CD4-positive, CD25-positive, alpha-beta regulatory T cell (primary cell): ENCODE results near the gene S100G. TPM values are rescaled to one million over a fixed set of nuclear protein-coding genes. Genes with fewer than 3 reads are reported as not detected.
"Not testable (repeated sequence)": the region's sequence is repeated elsewhere in the genome, so short reads cannot be mapped to it uniquely, and the experiment has no call there.

ENCODE experiments used
- ATAC-seq, 2 donors: fragments of 150-1000 bp; cut with Tn5 transposase; one replicate each; pipeline ENCODE4 v1.10.0; 2021; ENCODE audit warnings: low read depth in 2 of 2, moderate number of reproducible peaks in 2 of 2, moderate library complexity in 1 of 2
- DNase-seq, 3 donors: peaks; one replicate each; pipeline versions ENCODE4 v3.0.0 to v3.0.0-alpha.2; 2012 to 2022; ENCODE audit warnings: mixed read lengths in 1 of 3
- H3K27ac ChIP-seq: one replicate; pipeline ENCODE4 v1.7.0; 2013; ENCODE audit warnings: mild to moderate bottlenecking, low read length; ENCODE audit not compliant: insufficient read depth, poor library complexity, severe bottlenecking
- H3K27me3 ChIP-seq: one replicate; pipeline ENCODE4 v1.7.0; 2013; ENCODE audit warnings: low read length; ENCODE audit not compliant: control insufficient read depth, insufficient read depth
- H3K36me3 ChIP-seq: one replicate; pipeline ENCODE4 v1.7.0; 2013; ENCODE audit warnings: mild to moderate bottlenecking, low read length, moderate library complexity; ENCODE audit not compliant: control insufficient read depth, insufficient read depth
- H3K4me1 ChIP-seq: 2 replicates; pipeline ENCODE4 v1.7.0; 2013; ENCODE audit warnings: mild to moderate bottlenecking, low read length; ENCODE audit not compliant: insufficient read depth, control insufficient read depth, poor library complexity, severe bottlenecking
- H3K4me3 ChIP-seq: one replicate; pipeline ENCODE4 v1.7.0; 2013; ENCODE audit warnings: low read depth, mild to moderate bottlenecking, low read length, moderate library complexity
- H3K9me3 ChIP-seq, 2 experiments: 1 replicate in 1 of 2; 2 replicates in 1 of 2; pipeline ENCODE4 v1.7.0; 2013; ENCODE audit warnings: low read length in 2 of 2, mild to moderate bottlenecking in 1 of 2, moderate library complexity in 1 of 2; ENCODE audit not compliant: control insufficient read depth in 2 of 2
- H3K27ac Mint-ChIP-seq, 3 donors: one replicate each; pipeline ENCODE4 v1.8.0; 2020 to 2022; ENCODE audit warnings: mild to moderate bottlenecking in 3 of 3, mixed read lengths in 3 of 3, moderate library complexity in 2 of 3
- H3K27me3 Mint-ChIP-seq: one replicate; pipeline ENCODE4 v1.8.0; 2022; ENCODE audit warnings: mild to moderate bottlenecking, mixed read lengths
- H3K36me3 Mint-ChIP-seq: one replicate; pipeline ENCODE4 v1.8.0; 2020; ENCODE audit warnings: mixed read lengths
- H3K4me1 Mint-ChIP-seq, 4 donors: one replicate each; pipeline ENCODE4 v1.8.0; 2020 to 2022; ENCODE audit warnings: mixed read lengths in 4 of 4, mild to moderate bottlenecking in 1 of 4
- H3K4me3 Mint-ChIP-seq, 4 donors: one replicate each; pipeline ENCODE4 v1.8.0; 2020 to 2022; ENCODE audit warnings: mild to moderate bottlenecking in 4 of 4, mixed read lengths in 4 of 4, moderate library complexity in 3 of 4
- H3K9me3 Mint-ChIP-seq, 7 donors: one replicate each; pipeline ENCODE4 v1.8.0; 2020 to 2022; ENCODE audit warnings: mixed read lengths in 7 of 7, mild to moderate bottlenecking in 3 of 7, moderate library complexity in 2 of 7
- polyA plus RNA-seq, 4 donors: library from polyadenylated mRNA; unstranded; fragments of 300-500 nt; fragmentation: Illumina TruSeq; gene quantifications; one replicate each; pipeline ENCODE4 v1.2.3, GENCODE V29; 2021
- total RNA-seq: library from RNA; stranded (reverse); gene quantifications from one replicate; pipeline ENCODE4 v1.2.3, GENCODE V29; 2022

S100G gene
- not detected for total RNA-seq
- polyA plus RNA-seq, result not detected

GRCh38 chrX:16649858-16650257 is at the start of gene S100G:
Gene S100G (plus strand): TSS chrX:16650158. CDS start chrX:16651007, 849 bp downstream.
- no peaks in the 10 kb centered on the region for H3K36me3 ChIP-seq
- H3K27me3 ChIP-seq, result no peaks in the 10 kb centered on the region
- no peaks in the 10 kb centered on the region for H3K27me3 Mint-ChIP-seq
- H3K4me3 ChIP-seq, result no peak within 1 kb of the TSS
- DNase-seq (no peak), ATAC-seq (no peak)
- H3K9me3 ChIP-seq, result no peaks in the 10 kb centered on the region
- no peaks in the 10 kb centered on the region for H3K9me3 Mint-ChIP-seq
- H3K4me3 Mint-ChIP-seq, result peak within 1 kb of the TSS in 1 of 4 donors; percentile 11
- H3K4me1 ChIP-seq, result no peaks in the 10 kb centered on the region
- no peaks in the 10 kb centered on the region for H3K36me3 Mint-ChIP-seq
- no peak within 1 kb of the TSS for H3K27ac Mint-ChIP-seq
- no peak within 1 kb of the TSS for H3K27ac ChIP-seq
- H3K4me1 Mint-ChIP-seq, result no peaks in the 10 kb centered on the region

- H3K4me1 Mint-ChIP-seq, result peaks cover 8 to 30% (median 15%) of the 10 kb centered on the region in 4 donors
- Histone ChIP-seq H3K27me3 (no peaks in the 10 kb centered on the region), H3K4me3 (no peak overlapping the region), H3K9me3 (no peaks in the 10 kb centered on the region), H3K4me1 (peaks cover 9% of the 10 kb centered on the region), H3K27ac (no peak overlapping the region), H3K36me3 (no peaks in the 10 kb centered on the region)
- DNase-seq, result no peak
- H3K36me3 Mint-ChIP-seq, result peaks cover 3% of the 10 kb centered on the region
- H3K27ac Mint-ChIP-seq, result peak overlapping the region in 1 of 3 donors; percentile 67
- H3K27me3 Mint-ChIP-seq, result no peaks in the 10 kb centered on the region
- H3K4me3 Mint-ChIP-seq, result no peak overlapping the region
- H3K9me3 Mint-ChIP-seq, result no peaks in the 10 kb centered on the region
- ATAC-seq, result no peak
These were observed 48.1 kb upstream of the S100G start for GRCh38 chrX:16601885-16602284.

DNA sequence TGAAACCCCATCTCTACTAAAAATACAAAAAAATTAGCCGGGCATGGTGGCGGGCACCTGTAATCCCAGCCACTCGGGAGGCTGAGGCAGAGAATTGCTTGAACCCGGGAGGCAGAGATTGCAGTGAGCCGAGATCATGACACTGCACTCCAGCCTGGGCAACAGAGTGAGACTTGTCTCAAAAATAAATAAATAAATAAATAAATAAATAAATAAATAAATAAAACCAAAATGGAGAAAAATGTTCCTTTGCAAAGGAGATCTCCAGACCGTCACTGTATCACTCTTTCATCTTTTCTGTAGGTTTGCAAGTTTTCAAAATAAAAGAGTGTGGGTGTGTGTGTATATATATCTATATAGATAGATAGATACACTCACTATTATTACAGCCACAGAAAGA is 46.7 kb upstream of the S100G start:
- ATAC-seq, H3K9me3 Mint-ChIP-seq, H3K27me3 Mint-ChIP-seq, H3K4me1 ChIP-seq, H3K27me3 ChIP-seq, H3K36me3 Mint-ChIP-seq, H3K9me3 ChIP-seq, H3K36me3 ChIP-seq, DNase-seq: not testable (repeated sequence)
- Mint-ChIP-seq H3K27ac (peak overlapping the region in 1 of 3 donors; percentile 81), H3K4me3 (peak overlapping the region in 1 of 4 donors; percentile 38), H3K4me1 (peaks cover 8 to 39% (median 15%) of the 10 kb centered on the region in 4 donors)
- Histone ChIP-seq H3K4me3 (peak overlapping the region; percentile 60), H3K27ac (peak overlapping the region; percentile 66)

DNA sequence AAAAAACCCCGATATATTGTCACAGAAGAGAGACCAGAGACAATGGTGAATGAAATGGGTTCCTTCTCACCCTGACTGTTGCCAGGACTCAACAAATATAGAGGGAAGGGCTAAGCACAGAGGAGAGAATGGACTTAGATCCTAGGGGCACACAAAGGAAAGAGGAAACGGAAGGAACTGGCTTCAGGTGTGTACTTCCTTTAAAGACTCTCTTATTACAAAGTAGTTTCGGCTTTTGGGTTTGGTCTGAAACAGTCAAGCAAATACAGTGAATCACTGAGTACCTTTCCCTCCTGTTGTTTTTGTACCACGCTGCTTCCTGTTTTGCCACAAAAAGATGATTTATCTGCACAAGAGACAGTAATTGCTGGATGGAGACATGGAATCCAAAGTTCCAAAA is 46.1 kb upstream of the S100G start:
- peak overlapping the region; percentile 38 to 81 (median 74) for H3K4me3 Mint-ChIP-seq
- H3K27me3 Mint-ChIP-seq, result no peaks in the 10 kb centered on the region
- H3K4me1 ChIP-seq, result peaks cover 9% of the 10 kb centered on the region
- peaks cover 8 to 39% (median 15%) of the 10 kb centered on the region in 4 donors for H3K4me1 Mint-ChIP-seq
- peak overlapping the region; percentile 81 to 96 (median 85) for H3K27ac Mint-ChIP-seq
- no peaks in the 10 kb centered on the region for H3K9me3 ChIP-seq
- peaks cover 3% of the 10 kb centered on the region for H3K36me3 Mint-ChIP-seq
- H3K4me3 ChIP-seq, result peak overlapping the region; percentile 60
- DNase-seq (peak in 1 of 3 donors; percentile 70), ATAC-seq (peak; percentile 40 to 62)
- H3K27me3 ChIP-seq, result no peaks in the 10 kb centered on the region
- peak overlapping the region; percentile 66 for H3K27ac ChIP-seq
- no peaks in the 10 kb centered on the region for H3K36me3 ChIP-seq
- H3K9me3 Mint-ChIP-seq, result no peaks in the 10 kb centered on the region

GRCh38 chrX:16604337-16604736 is 45.6 kb upstream of the S100G start:
- peaks cover 8 to 39% (median 15%) of the 10 kb centered on the region in 4 donors for H3K4me1 Mint-ChIP-seq
- Histone ChIP-seq H3K4me1 (peaks cover 9% of the 10 kb centered on the region), H3K27me3 (no peaks in the 10 kb centered on the region), H3K9me3 (no peaks in the 10 kb centered on the region), H3K36me3 (no peaks in the 10 kb centered on the region), H3K27ac (peak overlapping the region; percentile 66), H3K4me3 (peak overlapping the region; percentile 60)
- no peaks in the 10 kb centered on the region for H3K9me3 Mint-ChIP-seq
- peak overlapping the region; percentile 81 to 96 (median 85) for H3K27ac Mint-ChIP-seq
- H3K27me3 Mint-ChIP-seq, result no peaks in the 10 kb centered on the region
- no peak for DNase-seq
- no peaks in the 10 kb centered on the region for H3K36me3 Mint-ChIP-seq
- H3K4me3 Mint-ChIP-seq, result peak overlapping the region in 3 of 4 donors; percentile 38 to 77 (median 71)
- ATAC-seq, result no peak

GRCh38 chrX:16606142-16606720 is 43.7 kb upstream of the S100G start:
- peaks cover 0 to 3% (median 0%) of the 10 kb centered on the region in 7 donors for H3K9me3 Mint-ChIP-seq
- peak overlapping the region in 2 of 3 donors; percentile 47 to 56 for H3K27ac Mint-ChIP-seq
- H3K4me1 Mint-ChIP-seq, result peaks cover 8 to 39% (median 15%) of the 10 kb centered on the region in 4 donors
- no peaks in the 10 kb centered on the region for H3K27me3 Mint-ChIP-seq
- peaks cover 9% of the 10 kb centered on the region for H3K4me1 ChIP-seq
- no peak overlapping the region for H3K4me3 Mint-ChIP-seq
- DNase-seq (no peak), ATAC-seq (no peak)
- H3K27ac ChIP-seq, result no peak overlapping the region
- no peaks in the 10 kb centered on the region for H3K36me3 Mint-ChIP-seq
- H3K27me3 ChIP-seq, result no peaks in the 10 kb centered on the region
- H3K4me3 ChIP-seq, result no peak overlapping the region
- no peaks in the 10 kb centered on the region for H3K36me3 ChIP-seq
- H3K9me3 ChIP-seq, result no peaks in the 10 kb centered on the region

- Histone ChIP-seq H3K9me3 (no peaks in the 10 kb centered on the region), H3K27me3 (no peaks in the 10 kb centered on the region), H3K4me3 (no peak overlapping the region), H3K27ac (no peak overlapping the region), H3K36me3 (no peaks in the 10 kb centered on the region), H3K4me1 (no peaks in the 10 kb centered on the region)
- H3K9me3 Mint-ChIP-seq, result peaks cover 0 to 3% (median 0%) of the 10 kb centered on the region in 7 donors
- no peak overlapping the region for H3K27ac Mint-ChIP-seq
- no peak overlapping the region for H3K4me3 Mint-ChIP-seq
- ATAC-seq, result no peak
- H3K36me3 Mint-ChIP-seq, result peaks cover 7% of the 10 kb centered on the region
- H3K27me3 Mint-ChIP-seq, result no peaks in the 10 kb centered on the region
- no peak for DNase-seq
- H3K4me1 Mint-ChIP-seq, result peaks cover 0 to 18% (median 2%) of the 10 kb centered on the region in 4 donors
These were observed 39.8 kb upstream of the S100G start for GRCh38 chrX:16610121-16610621.

DNA sequence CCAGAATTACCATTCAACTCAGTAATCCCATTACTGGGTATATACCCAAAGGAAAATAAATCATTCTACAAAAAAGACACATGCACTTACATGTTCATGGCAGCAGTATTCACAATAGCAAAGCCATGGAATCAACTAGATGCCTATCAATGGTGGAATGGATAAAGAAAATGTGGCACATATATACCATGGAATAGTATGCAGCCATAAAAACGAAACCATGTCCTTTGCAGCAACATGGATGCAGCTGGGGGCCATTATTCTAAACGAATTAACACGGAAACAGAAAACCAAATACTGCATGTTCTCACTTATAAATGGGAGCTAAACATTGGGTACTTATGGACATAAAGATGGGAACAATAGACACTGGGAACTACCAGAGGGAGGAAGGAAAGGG is 39.3 kb upstream of the S100G start:
- peaks cover 0 to 15% (median 1%) of the 10 kb centered on the region in 4 donors for H3K4me1 Mint-ChIP-seq
- not testable (repeated sequence) for ATAC-seq

More for the DNA sequence above, 39.3 kb upstream of the S100G start:
- not testable (repeated sequence) for H3K4me3 ChIP-seq, H3K27me3 ChIP-seq, H3K36me3 Mint-ChIP-seq, H3K9me3 Mint-ChIP-seq, H3K4me1 ChIP-seq, H3K36me3 ChIP-seq, H3K27me3 Mint-ChIP-seq, H3K9me3 ChIP-seq, H3K27ac Mint-ChIP-seq, H3K27ac ChIP-seq, DNase-seq, H3K4me3 Mint-ChIP-seq
